K562 (cell line): ENCODE data around the gene NCOA1. TPM values are rescaled to one million over a fixed set of nuclear protein-coding genes. Genes with fewer than 3 reads are reported as not detected.

Experiments used
- KDM1A ChIP-seq, 2 experiments: fragments of 450-650 bp; IDR thresholded peaks; 2 replicates each; pipeline ENCODE4 v1.6.1; 2016; ENCODE audit warnings: mild to moderate bottlenecking in 2 of 2
- LARP7 ChIP-seq: fragments of 450-650 bp; IDR thresholded peaks from 2 replicates; pipeline ENCODE4 v1.6.1; 2016
- MYBL2 ChIP-seq, 2 experiments: fragments of 450-650 bp in 1 of 2; sonication (generic) in 1 of 2; formaldehyde crosslinking in 1 of 2; IDR thresholded peaks; 2 replicates each; pipeline versions ENCODE4 v1.6.1 to v1.8.1; 2017 to 2022; ENCODE audit warnings: borderline replicate concordance in 1 of 2, inconsistent platforms in 1 of 2, low read depth in 1 of 2, mild to moderate bottlenecking in 1 of 2, missing genetic modification reagents in 1 of 2, moderate library complexity in 1 of 2
- NKRF ChIP-seq: fragments of 450-650 bp; IDR thresholded peaks from 2 replicates; pipeline ENCODE4 v1.6.1; 2016; ENCODE audit warnings: borderline replicate concordance
- RAD21 ChIP-seq, 2 experiments: fragments of 250-450 bp in 1 of 2; fragments of 450-650 bp in 1 of 2; sonication (Bioruptor Pico) in 1 of 2; formaldehyde crosslinking in 1 of 2; IDR thresholded peaks in 1 of 2; conservative IDR thresholded peaks in 1 of 2; 2 replicates each; pipeline versions ENCODE4 v1.4.0 to v1.8.0; 2020 to 2022; ENCODE audit warnings: mild to moderate bottlenecking in 2 of 2, moderate library complexity in 1 of 2
- ZNF764 ChIP-seq: fragments of 250-450 bp; sonication (Bioruptor Pico); IDR thresholded peaks from 2 replicates; pipeline ENCODE4 v1.4.0; 2020; ENCODE audit warnings: low read depth, mild to moderate bottlenecking, moderate library complexity
- polyA plus RNA-seq, 8 experiments: library from polyadenylated mRNA; depleted of rRNA in 4 of 8; stranded (reverse) in 5 of 8; unstranded in 3 of 8; fragments of >200 nt; fragmentation: Nextera tagmentation in 2 of 8; fragmentation: Illumina TruSeq in 1 of 8; extraction: Ambion mirVana in 2 of 8; extraction: Trizol in 1 of 8; gene quantifications; 2 replicates each; pipeline versions ENCODE4 v1.2.1 to v1.2.3, GENCODE V29; 2011 to 2014; ENCODE audit warnings: inconsistent platforms in 1 of 8, missing spikeins in 1 of 8
- total RNA-seq, 7 experiments: library from RNA; depleted of rRNA in 6 of 7; stranded (reverse); fragments of >200 nt in 6 of 7; fragmentation: Illumina TruSeq in 2 of 7; extraction: Trizol in 2 of 7; gene quantifications; 2 replicates each; pipeline versions ENCODE4 v1.2.1 to v1.2.3, GENCODE V29; 2011 to 2021; ENCODE audit warnings: low replicate concordance in 1 of 7
- TF ChIP-seq, protein P1 (sequence below), 2 experiments: fragments of 450-650 bp; conservative IDR thresholded peaks; 2 replicates each; pipeline ENCODE4 v1.6.1; 2017; ENCODE audit warnings: mild to moderate bottlenecking in 2 of 2, moderate library complexity in 2 of 2
- TF ChIP-seq, protein P2 (sequence below), 3 experiments: IDR thresholded peaks in 2 of 3; conservative IDR thresholded peaks in 1 of 3; 2 replicates each; pipeline ENCODE4 v1.5.1; 2011 to 2012; ENCODE audit warnings: low read length in 3 of 3, mild to moderate bottlenecking in 3 of 3, control low read depth in 2 of 3, improper control_type of control experiment in 1 of 3, inconsistent platforms in 1 of 3, low read depth in 1 of 3, mixed read lengths in 1 of 3, moderate library complexity in 1 of 3; ENCODE audit not compliant: insufficient read depth in 2 of 3

The NCOA1 gene
- total and polyA plus RNA-seq, 9 of the 15 experiments (the other 6 are each of a cell fraction or from before 2014, with no cell fraction given), result 4.9 to 25.7 (median 17.0) TPM

DNA sequence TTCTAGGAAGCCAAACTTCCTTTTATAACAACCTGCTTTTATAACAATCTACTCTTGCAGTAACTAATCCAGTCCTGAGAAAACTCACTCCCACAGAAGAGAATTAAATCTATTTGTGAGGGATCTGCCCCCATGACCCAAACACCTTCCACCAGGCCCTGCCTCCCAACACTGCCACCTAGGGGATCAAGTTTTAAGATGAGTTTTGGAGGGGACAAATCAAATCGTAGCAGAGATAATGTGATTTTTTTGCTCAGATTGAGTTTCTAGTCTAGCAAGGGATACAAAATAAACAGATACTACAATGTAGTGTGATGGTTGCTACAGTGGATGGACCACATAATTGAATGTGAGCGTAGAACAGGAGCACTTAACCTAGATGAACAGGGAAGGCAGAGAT lies 52.2 kb downstream of the NCOA1 start (continued):
- TF ChIP-seq RAD21 (CRISPR knock-in tag; conservative IDR thresholded peaks at IDR 0.05 in 1 of 2, IDR thresholded peaks at IDR 0.05 in 1 of 2) (peak in 1 of 2 experiments; percentile 24; a peak in 2 of 4 replicates), ZNF764 (CRISPR knock-in tag) (no peak), MYBL2 (IDR thresholded peaks at IDR 0.05; ENCODE audit: low read depth) (no peak), MYBL2 (CRISPR knock-in tag; IDR thresholded peaks at IDR 0.05; ENCODE audit: borderline replicate concordance) (no peak), NKRF (no peak), KDM1A (IDR thresholded peaks at IDR 0.05) (peak; percentile 75 to 84; a peak in 3 of 4 replicates), LARP7 (no peak)
- TF ChIP-seq, protein P1, sequence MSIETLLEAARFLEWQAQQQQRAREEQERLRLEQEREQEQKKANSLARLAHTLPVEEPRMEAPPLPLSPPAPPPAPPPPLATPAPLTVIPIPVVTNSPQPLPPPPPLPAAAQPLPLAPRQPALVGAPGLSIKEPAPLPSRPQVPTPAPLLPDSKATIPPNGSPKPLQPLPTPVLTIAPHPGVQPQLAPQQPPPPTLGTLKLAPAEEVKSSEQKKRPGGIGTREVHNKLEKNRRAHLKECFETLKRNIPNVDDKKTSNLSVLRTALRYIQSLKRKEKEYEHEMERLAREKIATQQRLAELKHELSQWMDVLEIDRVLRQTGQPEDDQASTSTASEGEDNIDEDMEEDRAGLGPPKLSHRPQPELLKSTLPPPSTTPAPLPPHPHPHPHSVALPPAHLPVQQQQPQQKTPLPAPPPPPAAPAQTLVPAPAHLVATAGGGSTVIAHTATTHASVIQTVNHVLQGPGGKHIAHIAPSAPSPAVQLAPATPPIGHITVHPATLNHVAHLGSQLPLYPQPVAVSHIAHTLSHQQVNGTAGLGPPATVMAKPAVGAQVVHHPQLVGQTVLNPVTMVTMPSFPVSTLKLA (conservative IDR thresholded peaks at IDR 0.05), result no peak
- TF ChIP-seq, protein P2, sequence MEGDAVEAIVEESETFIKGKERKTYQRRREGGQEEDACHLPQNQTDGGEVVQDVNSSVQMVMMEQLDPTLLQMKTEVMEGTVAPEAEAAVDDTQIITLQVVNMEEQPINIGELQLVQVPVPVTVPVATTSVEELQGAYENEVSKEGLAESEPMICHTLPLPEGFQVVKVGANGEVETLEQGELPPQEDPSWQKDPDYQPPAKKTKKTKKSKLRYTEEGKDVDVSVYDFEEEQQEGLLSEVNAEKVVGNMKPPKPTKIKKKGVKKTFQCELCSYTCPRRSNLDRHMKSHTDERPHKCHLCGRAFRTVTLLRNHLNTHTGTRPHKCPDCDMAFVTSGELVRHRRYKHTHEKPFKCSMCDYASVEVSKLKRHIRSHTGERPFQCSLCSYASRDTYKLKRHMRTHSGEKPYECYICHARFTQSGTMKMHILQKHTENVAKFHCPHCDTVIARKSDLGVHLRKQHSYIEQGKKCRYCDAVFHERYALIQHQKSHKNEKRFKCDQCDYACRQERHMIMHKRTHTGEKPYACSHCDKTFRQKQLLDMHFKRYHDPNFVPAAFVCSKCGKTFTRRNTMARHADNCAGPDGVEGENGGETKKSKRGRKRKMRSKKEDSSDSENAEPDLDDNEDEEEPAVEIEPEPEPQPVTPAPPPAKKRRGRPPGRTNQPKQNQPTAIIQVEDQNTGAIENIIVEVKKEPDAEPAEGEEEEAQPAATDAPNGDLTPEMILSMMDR (IDR thresholded peaks at IDR 0.05 in 2 of 3, conservative IDR thresholded peaks at IDR 0.05 in 1 of 3; ENCODE audit: insufficient read depth in 2 of 3, low read depth in 1 of 3, low read length in 3 of 3), result peak; percentile 15 to 40 (median 40); a peak in 3 of 6 replicates
